Measurements from ENCODE around the gene MTMR3. TPM values are rescaled to one million over a fixed set of nuclear protein-coding genes. Genes with fewer than 3 reads are reported as not detected.

The MTMR3 gene
- total RNA-seq, 1 donor, result 36.9 TPM

DNA sequence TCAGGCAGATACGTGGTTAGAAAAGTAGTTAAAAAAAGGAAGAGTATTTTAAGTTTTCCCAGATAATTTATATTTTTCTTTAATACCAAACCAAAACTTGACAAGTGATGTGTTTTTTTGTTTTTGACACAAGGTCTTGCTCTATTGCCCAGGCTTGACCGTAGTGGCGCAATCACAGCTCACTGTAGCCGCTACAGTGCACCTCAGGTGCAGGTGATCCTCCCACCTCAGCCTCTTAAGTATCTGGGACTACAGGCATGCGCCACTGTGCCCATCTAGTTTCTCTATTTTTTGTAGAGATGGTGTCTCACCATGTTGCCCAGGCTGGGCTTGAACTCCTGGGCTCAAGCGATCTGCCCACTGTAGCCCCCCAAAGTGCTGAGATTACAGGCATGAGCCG lies 92.5 kb downstream of the MTMR3 start:
- Histone ChIP-seq H3K9me3 (ENCODE audit: low read depth, low read length) (no peaks in the 10 kb centered on the region), H3K4me2 (ENCODE audit: insufficient read depth, low read length) (no peak overlapping the region), H4K20me1 (ENCODE audit: insufficient read depth, low read length) (peaks cover 3% of the 10 kb centered on the region), H2AFZ (ENCODE audit: low read length) (no peak overlapping the region), H3K27me3 (ENCODE audit: insufficient read depth, low read length) (no peaks in the 10 kb centered on the region), H3K4me3 (ENCODE audit: insufficient read depth, low read length) (no peak overlapping the region), H3K27ac (ENCODE audit: low read depth, low read length) (no peak overlapping the region), H3K79me2 (ENCODE audit: insufficient read depth, low read length) (peaks cover 2% of the 10 kb centered on the region), H3K4me1 (ENCODE audit: insufficient read depth, low read length) (no peaks in the 10 kb centered on the region), H3K36me3 (ENCODE audit: insufficient read depth, low read length) (peaks cover 14% of the 10 kb centered on the region)
- TF ChIP-seq, protein P1, sequence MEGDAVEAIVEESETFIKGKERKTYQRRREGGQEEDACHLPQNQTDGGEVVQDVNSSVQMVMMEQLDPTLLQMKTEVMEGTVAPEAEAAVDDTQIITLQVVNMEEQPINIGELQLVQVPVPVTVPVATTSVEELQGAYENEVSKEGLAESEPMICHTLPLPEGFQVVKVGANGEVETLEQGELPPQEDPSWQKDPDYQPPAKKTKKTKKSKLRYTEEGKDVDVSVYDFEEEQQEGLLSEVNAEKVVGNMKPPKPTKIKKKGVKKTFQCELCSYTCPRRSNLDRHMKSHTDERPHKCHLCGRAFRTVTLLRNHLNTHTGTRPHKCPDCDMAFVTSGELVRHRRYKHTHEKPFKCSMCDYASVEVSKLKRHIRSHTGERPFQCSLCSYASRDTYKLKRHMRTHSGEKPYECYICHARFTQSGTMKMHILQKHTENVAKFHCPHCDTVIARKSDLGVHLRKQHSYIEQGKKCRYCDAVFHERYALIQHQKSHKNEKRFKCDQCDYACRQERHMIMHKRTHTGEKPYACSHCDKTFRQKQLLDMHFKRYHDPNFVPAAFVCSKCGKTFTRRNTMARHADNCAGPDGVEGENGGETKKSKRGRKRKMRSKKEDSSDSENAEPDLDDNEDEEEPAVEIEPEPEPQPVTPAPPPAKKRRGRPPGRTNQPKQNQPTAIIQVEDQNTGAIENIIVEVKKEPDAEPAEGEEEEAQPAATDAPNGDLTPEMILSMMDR (IDR thresholded peaks at IDR 0.05; ENCODE audit: extremely low read depth, low read depth, low read length), result no peak
- no peak for DNase-seq (ENCODE audit: insufficient read length, low spot score, missing footprints)

DNA sequence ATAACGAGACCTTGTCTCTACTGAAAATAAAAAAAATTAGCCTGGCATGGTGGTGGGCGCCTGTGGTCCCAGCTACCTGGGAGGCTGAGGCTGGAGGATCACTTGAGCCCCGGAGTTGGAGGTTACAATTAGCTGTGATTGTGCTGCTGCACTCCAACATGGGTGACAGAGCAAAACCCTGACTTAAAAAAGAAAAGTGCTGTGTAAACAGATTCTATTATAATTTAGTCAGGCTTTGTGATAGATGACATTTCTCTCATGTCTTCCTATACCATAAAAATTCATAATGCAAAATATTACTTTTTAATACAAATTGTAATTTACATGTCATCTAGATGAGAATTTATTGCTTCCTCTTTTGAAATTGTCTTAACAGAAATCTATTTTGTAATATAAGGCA lies 94.1 kb downstream of the MTMR3 start:
- H3K4me1 ChIP-seq (ENCODE audit: insufficient read depth, low read length), result no peaks in the 10 kb centered on the region
- no peaks in the 10 kb centered on the region for H3K9me3 ChIP-seq (ENCODE audit: low read depth, low read length)
- DNase-seq (ENCODE audit: insufficient read length, low spot score, missing footprints), result no peak
- TF ChIP-seq, protein P1 (IDR thresholded peaks at IDR 0.05; ENCODE audit: extremely low read depth, low read depth, low read length), result no peak
- peaks cover 18% of the 10 kb centered on the region for H3K36me3 ChIP-seq (ENCODE audit: insufficient read depth, low read length)
- no peak overlapping the region for H3K4me2 ChIP-seq (ENCODE audit: insufficient read depth, low read length)
- peaks cover 3% of the 10 kb centered on the region for H4K20me1 ChIP-seq (ENCODE audit: insufficient read depth, low read length)
- H3K27ac ChIP-seq (ENCODE audit: low read depth, low read length), result no peak overlapping the region
- no peak overlapping the region for H2AFZ ChIP-seq (ENCODE audit: low read length)
- H3K4me3 ChIP-seq (ENCODE audit: insufficient read depth, low read length), result no peak overlapping the region
- H3K27me3 ChIP-seq (ENCODE audit: insufficient read depth, low read length), result no peaks in the 10 kb centered on the region
- H3K79me2 ChIP-seq (ENCODE audit: insufficient read depth, low read length), result peaks cover 2% of the 10 kb centered on the region

DNA sequence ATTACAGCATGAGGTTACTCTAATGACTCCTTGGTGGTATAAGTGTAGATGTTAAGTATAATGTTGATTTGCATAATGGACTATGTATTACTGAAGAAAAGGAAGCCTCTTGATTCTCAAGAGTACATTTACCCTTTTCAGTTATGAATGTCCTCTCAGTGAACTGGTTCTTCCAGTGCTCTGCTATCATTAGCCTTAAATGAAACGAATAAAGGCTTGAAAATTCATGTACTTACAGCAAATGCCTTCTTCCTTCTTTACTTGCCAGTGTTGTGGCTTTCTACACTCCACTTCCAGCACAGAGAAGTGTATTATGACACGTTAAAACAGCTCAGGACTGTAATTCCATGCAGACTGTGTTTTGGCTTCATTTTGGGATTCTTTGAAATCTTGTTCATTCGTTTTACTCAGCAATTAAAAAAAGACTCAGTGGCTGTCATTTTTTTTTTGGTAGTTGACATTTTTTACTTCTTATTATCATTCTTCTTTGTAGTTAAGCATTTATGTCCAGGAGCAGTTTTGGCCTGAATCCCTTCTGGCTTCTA lies 96.9 kb downstream of the MTMR3 start:
- Histone ChIP-seq H3K4me1 (ENCODE audit: insufficient read depth, low read length) (no peaks in the 10 kb centered on the region), H2AFZ (ENCODE audit: low read length) (no peak overlapping the region), H3K4me3 (ENCODE audit: insufficient read depth, low read length) (no peak overlapping the region), H3K79me2 (ENCODE audit: insufficient read depth, low read length) (no peaks in the 10 kb centered on the region), H3K27me3 (ENCODE audit: insufficient read depth, low read length) (no peaks in the 10 kb centered on the region), H3K27ac (ENCODE audit: low read depth, low read length) (no peak overlapping the region), H3K4me2 (ENCODE audit: insufficient read depth, low read length) (no peak overlapping the region), H3K9me3 (ENCODE audit: low read depth, low read length) (no peaks in the 10 kb centered on the region), H4K20me1 (ENCODE audit: insufficient read depth, low read length) (peaks cover 3% of the 10 kb centered on the region), H3K36me3 (ENCODE audit: insufficient read depth, low read length) (peaks cover 18% of the 10 kb centered on the region)
- TF ChIP-seq, protein P1 (IDR thresholded peaks at IDR 0.05; ENCODE audit: extremely low read depth, low read depth, low read length), result no peak
- no peak for DNase-seq (ENCODE audit: insufficient read length, low spot score, missing footprints)

DNA sequence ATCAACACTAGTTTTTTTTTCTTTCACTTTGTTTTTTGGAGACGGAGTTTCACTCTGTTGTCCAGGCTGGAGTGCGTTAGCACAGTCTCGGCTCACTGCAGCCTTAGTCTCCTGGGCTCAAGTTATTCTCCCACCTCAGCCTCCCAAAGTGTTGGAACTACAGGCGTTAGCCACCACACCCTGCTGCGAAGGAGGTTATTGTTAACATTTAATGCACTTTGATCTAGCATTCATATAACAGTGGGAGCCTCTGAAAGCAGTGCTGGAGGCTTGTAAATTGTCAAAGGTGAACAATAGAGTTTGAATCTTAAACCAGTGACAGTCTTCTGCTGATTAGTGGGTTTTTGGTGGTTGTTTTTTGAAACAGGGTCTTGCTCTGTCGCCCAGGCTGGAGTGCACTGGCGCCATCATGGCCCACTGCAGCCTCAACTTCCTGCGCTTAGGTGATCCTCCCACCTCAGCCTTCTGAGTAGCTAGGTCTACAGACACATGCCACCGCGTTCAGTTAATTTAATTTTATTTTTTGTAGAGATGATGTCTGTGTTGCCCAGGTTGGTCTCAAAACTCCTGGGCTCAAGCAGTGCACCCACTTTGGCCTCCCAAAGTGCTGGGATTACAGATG lies 100.4 kb downstream of the MTMR3 start:
- Histone ChIP-seq H3K9me3 (ENCODE audit: low read depth, low read length) (no peaks in the 10 kb centered on the region), H4K20me1 (ENCODE audit: insufficient read depth, low read length) (peaks cover 7% of the 10 kb centered on the region), H3K4me1 (ENCODE audit: insufficient read depth, low read length) (no peaks in the 10 kb centered on the region), H3K4me2 (ENCODE audit: insufficient read depth, low read length) (no peak overlapping the region), H3K4me3 (ENCODE audit: insufficient read depth, low read length) (no peak overlapping the region), H3K27ac (ENCODE audit: low read depth, low read length) (no peak overlapping the region), H3K27me3 (ENCODE audit: insufficient read depth, low read length) (no peaks in the 10 kb centered on the region), H3K79me2 (ENCODE audit: insufficient read depth, low read length) (no peaks in the 10 kb centered on the region), H3K36me3 (ENCODE audit: insufficient read depth, low read length) (peaks cover 16% of the 10 kb centered on the region), H2AFZ (ENCODE audit: low read length) (no peak overlapping the region)
- TF ChIP-seq, protein P1 (IDR thresholded peaks at IDR 0.05; ENCODE audit: extremely low read depth, low read depth, low read length), result no peak
- no peak for DNase-seq (ENCODE audit: insufficient read length, low spot score, missing footprints)

Measured in osteoblast (primary cell).